HUES64 (cell line): ENCODE results near the gene VWA1. TPM values are rescaled to one million over a fixed set of nuclear protein-coding genes. Genes with fewer than 3 reads are reported as not detected.

Experiments
- H3K27ac ChIP-seq: 2 replicates; pipeline ENCODE4 v1.7.0; 2013; ENCODE audit warnings: low read depth, low read length, inconsistent platforms
- H3K27me3 ChIP-seq: 2 replicates; pipeline ENCODE4 v1.6.1; 2013; ENCODE audit warnings: mild to moderate bottlenecking, low read length; ENCODE audit not compliant: insufficient read depth
- H3K36me3 ChIP-seq: 2 replicates; pipeline ENCODE4 v1.6.1; 2013; ENCODE audit warnings: mild to moderate bottlenecking, low read length; ENCODE audit not compliant: insufficient read depth
- H3K4me1 ChIP-seq: 2 replicates; pipeline ENCODE4 v1.6.1; 2013; ENCODE audit warnings: mild to moderate bottlenecking, low read length, moderate library complexity; ENCODE audit not compliant: insufficient read depth
- H3K4me3 ChIP-seq: 2 replicates; pipeline ENCODE4 v1.5.1; 2013; ENCODE audit warnings: mild to moderate bottlenecking, low read length, moderate library complexity
- H3K9ac ChIP-seq: 2 replicates; pipeline ENCODE4 v1.6.1; 2013; ENCODE audit warnings: mild to moderate bottlenecking, low read depth, low read length
- H3K9me3 ChIP-seq: 2 replicates; pipeline ENCODE4 v1.6.1; 2013; ENCODE audit warnings: low read depth, low read length; ENCODE audit not compliant: insufficient read depth
- WGBS: fragments of 150-250, 120-280 bp; methylation state at CpG from one replicate; pipeline ENCODE4 v1.1.7; 2013; ENCODE audit warnings: missing lambda C conversion rate; 5-methylcytosine and 5-hydroxymethylcytosine counted together
- polyA plus RNA-seq, 2 experiments: library from polyadenylated mRNA; stranded (reverse); fragments of 50-300 nt; gene quantifications; one replicate each; pipeline ENCODE4 v1.2.3, GENCODE V29; 2013

VWA1 gene
- 14.6 TPM for polyA plus RNA-seq (2013, experiment 1 of 2)
- polyA plus RNA-seq (2013, experiment 2 of 2): 10.6 TPM

- 7% methylated on average over 89 of the region's 89 CpGs for WGBS
- H3K9me3 ChIP-seq: no peaks in the 10 kb centered on the region
- H3K4me1 ChIP-seq: peaks cover 43% of the 10 kb centered on the region
- peak within 1 kb of the TSS; percentile 62 for H3K9ac ChIP-seq
- 0 out of 2 replicates have a peak, but pooled peaks cover 3% of the 10 kb centered on the region for H3K36me3 ChIP-seq
- peak within 1 kb of the TSS; percentile 55 for H3K4me3 ChIP-seq
- peaks cover 4% of the 10 kb centered on the region; the same call in 1 of the 2 replicates for H3K27me3 ChIP-seq
- peak within 1 kb of the TSS; percentile 93 for H3K27ac ChIP-seq
Measured at GRCh38 chr1:1435106-1435903, at the start of gene VWA1. VWA1 (plus strand) TSS chr1:1435690; CDS start chr1:1435749, 59 bp downstream.

- 96% methylated on average over 8 of the region's 8 CpGs for WGBS
- Histone ChIP-seq H3K9ac (no peak overlapping the region), H3K9me3 (no peaks in the 10 kb centered on the region), H3K4me1 (no peaks in the 10 kb centered on the region), H3K27me3 (no peaks in the 10 kb centered on the region), H3K36me3 (peaks cover 57% of the 10 kb centered on the region), H3K4me3 (no peak overlapping the region), H3K27ac (no peak overlapping the region)
Measured at GRCh38 chr1:1385931-1386330, 49.6 kb upstream of the VWA1 start.

- no peak overlapping the region for H3K27ac ChIP-seq
- no peaks in the 10 kb centered on the region for H3K27me3 ChIP-seq
- no peaks in the 10 kb centered on the region for H3K4me1 ChIP-seq
- H3K4me3 ChIP-seq: no peak overlapping the region
- no peak overlapping the region for H3K9ac ChIP-seq
- no peaks in the 10 kb centered on the region for H3K9me3 ChIP-seq
- 96% methylated on average over 50 of the region's 50 CpGs for WGBS
- H3K36me3 ChIP-seq: peaks cover 72% of the 10 kb centered on the region
Measured at GRCh38 chr1:1387098-1388077, 48.1 kb upstream of the VWA1 start.

- Histone ChIP-seq H3K4me1 (no peaks in the 10 kb centered on the region), H3K9ac (no peak overlapping the region), H3K27ac (no peak overlapping the region), H3K9me3 (no peaks in the 10 kb centered on the region), H3K4me3 (no peak overlapping the region), H3K27me3 (no peaks in the 10 kb centered on the region), H3K36me3 (peaks cover 78% of the 10 kb centered on the region)
- 98% methylated on average over 16 of the region's 16 CpGs for whole genome bisulfite sequencing
Measured at GRCh38 chr1:1388078-1388472, 47.4 kb upstream of the VWA1 start.

- Histone ChIP-seq H3K9me3 (no peaks in the 10 kb centered on the region), H3K9ac (no peak overlapping the region), H3K27me3 (no peaks in the 10 kb centered on the region), H3K36me3 (peaks cover 99% of the 10 kb centered on the region), H3K27ac (no peak overlapping the region), H3K4me3 (no peak overlapping the region), H3K4me1 (no peaks in the 10 kb centered on the region)
- 97% methylated on average over 12 of the region's 12 CpGs for WGBS
Measured at GRCh38 chr1:1390675-1391074, 44.8 kb upstream of the VWA1 start.

- peaks cover 99% of the 10 kb centered on the region for H3K36me3 ChIP-seq
- no peaks in the 10 kb centered on the region for H3K9me3 ChIP-seq
- H3K27ac ChIP-seq: no peak overlapping the region
- WGBS: 97% methylated on average over 12 of the region's 12 CpGs
- no peaks in the 10 kb centered on the region for H3K4me1 ChIP-seq
- no peak overlapping the region for H3K4me3 ChIP-seq
- no peaks in the 10 kb centered on the region for H3K27me3 ChIP-seq
- no peak overlapping the region for H3K9ac ChIP-seq
Measured at GRCh38 chr1:1391225-1391624, 44.3 kb upstream of the VWA1 start.

- Histone ChIP-seq H3K27ac (no peak overlapping the region), H3K36me3 (peaks cover 95% of the 10 kb centered on the region), H3K4me1 (peaks cover 5% of the 10 kb centered on the region), H3K9ac (no peak overlapping the region), H3K27me3 (no peaks in the 10 kb centered on the region), H3K9me3 (no peaks in the 10 kb centered on the region), H3K4me3 (no peak overlapping the region)
- 93% methylated on average over 4 of the region's 4 CpGs for WGBS
Measured at GRCh38 chr1:1393014-1393413, 42.5 kb upstream of the VWA1 start.

GRCh38 chr1:1393428-1393827 is 42.1 kb upstream of the VWA1 start:
- WGBS: 96% methylated on average over 11 of the region's 11 CpGs
- H3K4me3 ChIP-seq: no peak overlapping the region
- H3K36me3 ChIP-seq: peaks cover 95% of the 10 kb centered on the region
- no peak overlapping the region for H3K27ac ChIP-seq
- no peak overlapping the region for H3K9ac ChIP-seq
- no peaks in the 10 kb centered on the region for H3K27me3 ChIP-seq
- H3K9me3 ChIP-seq: no peaks in the 10 kb centered on the region
- peaks cover 9% of the 10 kb centered on the region for H3K4me1 ChIP-seq

- no peaks in the 10 kb centered on the region for H3K9me3 ChIP-seq
- H3K4me1 ChIP-seq: peaks cover 9% of the 10 kb centered on the region
- H3K27me3 ChIP-seq: no peaks in the 10 kb centered on the region
- no peak overlapping the region for H3K9ac ChIP-seq
- no peak overlapping the region for H3K4me3 ChIP-seq
- H3K36me3 ChIP-seq: peaks cover 88% of the 10 kb centered on the region
- 96% methylated on average over 7 of the region's 7 CpGs for WGBS
- no peak overlapping the region for H3K27ac ChIP-seq
Measured at GRCh38 chr1:1394116-1394515, 41.4 kb upstream of the VWA1 start.

- H3K36me3 ChIP-seq: peaks cover 77% of the 10 kb centered on the region
- H3K27ac ChIP-seq: no peak overlapping the region
- WGBS: 98% methylated on average over 11 of the region's 11 CpGs
- peaks cover 9% of the 10 kb centered on the region for H3K4me1 ChIP-seq
- H3K9ac ChIP-seq: no peak overlapping the region
- no peaks in the 10 kb centered on the region for H3K9me3 ChIP-seq
- no peaks in the 10 kb centered on the region for H3K27me3 ChIP-seq
- H3K4me3 ChIP-seq: no peak overlapping the region
Measured at GRCh38 chr1:1395166-1395565, 40.3 kb upstream of the VWA1 start.
